Parathyroid adenoma (tissue), 2 donors: ENCODE results near the gene MACROH2A2.

Source experiments
- H2AFZ ChIP-seq: fragments of 300-600 bp; sonication (generic); one replicate; pipeline ENCODE4 v1.7.0; 2017; ENCODE audit warnings: antibody characterized with exemption, mild to moderate bottlenecking
- H3K27ac ChIP-seq: fragments of 300-600 bp; sonication (generic); one replicate; pipeline ENCODE4 v1.7.0; 2017
- H3K27me3 ChIP-seq: fragments of 300-600 bp; sonication (generic); one replicate; pipeline ENCODE4 v1.7.0; 2017; ENCODE audit warnings: low read length; ENCODE audit not compliant: control insufficient read depth, insufficient read depth
- H3K36me3 ChIP-seq: fragments of 300-600 bp; sonication (generic); one replicate; pipeline ENCODE4 v1.7.0; 2017; ENCODE audit warnings: low read length; ENCODE audit not compliant: control insufficient read depth, insufficient read depth
- H3K4me1 ChIP-seq: fragments of 300-600 bp; sonication (generic); one replicate; pipeline ENCODE4 v1.7.0; 2017; ENCODE audit warnings: control low read depth
- H3K4me2 ChIP-seq: fragments of 300-600 bp; sonication (generic); one replicate; pipeline ENCODE4 v1.7.0; 2017; ENCODE audit warnings: low read length
- H3K4me3 ChIP-seq: fragments of 300-600 bp; sonication (generic); one replicate; pipeline ENCODE4 v1.7.0; 2017; ENCODE audit warnings: low read depth, low read length
- H3K79me2 ChIP-seq: fragments of 300-600 bp; sonication (generic); one replicate; pipeline ENCODE4 v1.7.0; 2017; ENCODE audit warnings: control low read depth
- H3K9ac ChIP-seq: fragments of 300-600 bp; sonication (generic); one replicate; pipeline ENCODE4 v1.7.0; 2017; ENCODE audit warnings: mild to moderate bottlenecking
- H3K9me3 ChIP-seq: fragments of 300-600 bp; sonication (generic); one replicate; pipeline ENCODE4 v1.7.0; 2017; ENCODE audit warnings: low read length; ENCODE audit not compliant: control insufficient read depth
- CTCF ChIP-seq: fragments of 300-600 bp; sonication (generic); IDR thresholded peaks from one replicate; pipeline ENCODE4 v1.7.0; 2017; ENCODE audit warnings: antibody characterized with exemption, mild to moderate bottlenecking
- donor health status: primary hyperparathyroidism.

MACROH2A2 gene

GRCh38 chr10:70106958-70107791 lies 54.5 kb downstream of the MACROH2A2 start:
- Histone ChIP-seq H3K36me3 (no peaks in the 10 kb centered on the region), H3K27me3 (no peaks in the 10 kb centered on the region), H3K4me1 (no peaks in the 10 kb centered on the region), H3K9ac (no peak overlapping the region), H3K27ac (no peak overlapping the region), H3K79me2 (no peaks in the 10 kb centered on the region), H3K4me3 (no peak overlapping the region), H3K9me3 (no peaks in the 10 kb centered on the region), H3K4me2 (no peak overlapping the region), H2AFZ (no peak overlapping the region)
- no peak for TF ChIP-seq CTCF

DNA sequence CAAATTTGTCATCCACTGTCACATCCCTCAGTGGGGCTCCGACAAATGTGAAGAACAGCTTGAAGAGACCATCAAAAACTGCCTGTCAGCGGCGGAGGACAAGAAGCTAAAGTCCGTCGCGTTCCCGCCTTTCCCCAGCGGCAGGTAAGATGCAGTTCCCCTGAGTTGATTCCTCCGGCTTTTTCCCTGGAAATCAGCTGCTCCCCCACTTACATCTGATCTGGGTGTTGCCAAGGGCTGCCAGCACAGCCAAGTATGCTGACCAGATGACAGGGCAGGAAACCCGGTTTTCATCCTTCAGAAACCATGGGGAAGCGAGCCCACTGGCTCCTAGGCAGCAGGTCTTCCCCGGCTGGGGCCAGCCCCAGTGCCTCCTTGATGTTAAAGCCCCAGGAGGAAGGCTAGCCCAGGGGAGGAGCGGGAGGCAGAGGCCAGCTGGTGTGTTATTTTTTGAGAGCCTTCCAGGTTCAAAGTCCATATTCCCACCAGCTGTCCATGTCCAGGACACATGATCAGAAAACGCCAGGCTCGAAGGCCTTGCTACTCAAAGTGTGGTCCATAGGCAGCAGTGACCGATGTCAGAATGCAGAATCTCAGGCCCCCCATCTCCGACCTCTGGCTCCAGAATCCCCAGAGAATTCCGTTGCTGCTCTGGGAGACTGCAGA lies 56.6 kb downstream of the MACROH2A2 start:
- no peaks in the 10 kb centered on the region for H3K9me3 ChIP-seq
- H3K79me2 ChIP-seq: no peaks in the 10 kb centered on the region
- no peaks in the 10 kb centered on the region for H3K36me3 ChIP-seq
- H3K9ac ChIP-seq: no peak overlapping the region
- H3K4me1 ChIP-seq: no peaks in the 10 kb centered on the region
- no peaks in the 10 kb centered on the region for H3K27me3 ChIP-seq
- H3K27ac ChIP-seq: no peak overlapping the region
- H3K4me2 ChIP-seq: no peak overlapping the region
- H2AFZ ChIP-seq: no peak overlapping the region
- no peak overlapping the region for H3K4me3 ChIP-seq
- TF ChIP-seq CTCF: no peak

DNA sequence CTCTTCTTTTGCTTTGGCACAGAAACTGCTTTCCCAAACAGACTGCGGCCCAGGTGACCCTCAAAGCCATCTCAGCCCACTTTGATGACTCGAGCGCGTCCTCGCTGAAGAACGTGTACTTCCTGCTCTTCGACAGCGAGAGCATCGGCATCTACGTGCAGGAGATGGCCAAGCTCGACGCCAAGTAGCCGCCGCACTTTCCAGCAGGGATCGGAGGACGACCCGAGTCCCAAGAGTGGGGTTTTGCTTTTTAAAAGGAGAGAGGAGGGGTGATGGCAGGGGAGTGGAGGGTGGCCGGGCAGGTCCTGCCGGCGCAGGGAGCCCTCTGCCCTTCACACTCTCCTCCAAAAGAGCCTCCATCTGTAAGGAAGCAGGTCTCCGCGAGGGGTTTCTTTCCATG lies 58.9 kb downstream of the MACROH2A2 start:
- Histone ChIP-seq H2AFZ (no peak overlapping the region), H3K27ac (no peak overlapping the region), H3K27me3 (no peaks in the 10 kb centered on the region), H3K9me3 (no peaks in the 10 kb centered on the region), H3K4me1 (no peaks in the 10 kb centered on the region), H3K4me3 (no peak overlapping the region), H3K79me2 (no peaks in the 10 kb centered on the region), H3K36me3 (no peaks in the 10 kb centered on the region), H3K9ac (no peak overlapping the region), H3K4me2 (no peak overlapping the region)
- no peak for TF ChIP-seq CTCF

GRCh38 chr10:70112071-70112470 lies 59.4 kb downstream of the MACROH2A2 start:
- H3K9me3 ChIP-seq: no peaks in the 10 kb centered on the region
- no peak overlapping the region for H2AFZ ChIP-seq
- TF ChIP-seq CTCF: no peak
- H3K9ac ChIP-seq: no peak overlapping the region
- H3K79me2 ChIP-seq: no peaks in the 10 kb centered on the region
- no peaks in the 10 kb centered on the region for H3K27me3 ChIP-seq
- H3K4me2 ChIP-seq: no peak overlapping the region
- no peaks in the 10 kb centered on the region for H3K36me3 ChIP-seq
- H3K4me1 ChIP-seq: no peaks in the 10 kb centered on the region
- no peak overlapping the region for H3K27ac ChIP-seq
- H3K4me3 ChIP-seq: no peak overlapping the region
